ENCODE measurements around the gene ADAMTSL3. TPM values are rescaled to one million over a fixed set of nuclear protein-coding genes. Genes with fewer than 3 reads are reported as not detected.

ADAMTSL3 gene
- total and polyA plus RNA-seq, 2 experiments from 2014 or later: 0.61 to 0.87 TPM

DNA sequence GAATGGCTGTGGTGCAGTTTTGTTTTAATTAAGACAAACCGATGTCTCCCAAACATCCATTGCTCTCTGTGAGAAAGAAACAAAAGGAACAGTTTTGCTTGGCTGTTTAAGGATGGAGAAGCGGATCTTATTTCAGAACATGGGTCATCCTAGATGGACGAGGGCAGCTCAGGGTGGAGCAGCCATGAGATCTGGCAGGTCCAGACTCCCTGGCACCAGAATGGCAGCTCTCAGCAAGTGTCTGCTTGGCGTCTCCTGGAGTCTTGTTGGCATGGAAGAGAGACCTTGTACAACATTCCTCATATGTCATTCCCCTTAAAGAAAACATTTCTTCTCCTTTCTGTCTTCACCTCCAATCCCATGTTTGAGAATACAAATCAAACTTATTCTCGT, 93.8 kb downstream of the ADAMTSL3 start:
- no peak overlapping the region for H2AFZ ChIP-seq
- H3K9me3 Mint-ChIP-seq: no peaks in the 10 kb centered on the region; the same call in 1 of the 3 replicates

More for the DNA sequence above, 93.8 kb downstream of the ADAMTSL3 start:
- no peaks in the 10 kb centered on the region for H3K27me3 ChIP-seq (ENCODE audit: insufficient read depth)
- H3K27ac ChIP-seq (ENCODE audit: low read depth): no peak overlapping the region
- no peaks in the 10 kb centered on the region for H4K20me1 ChIP-seq (replicated peaks; ENCODE audit: insufficient read depth)
- 0 out of 2 replicates have a peak, but pooled peaks cover 2% of the 10 kb centered on the region for H3K9me2 ChIP-seq (ENCODE audit: insufficient read depth)
- Mint-ChIP-seq H3K36me3 (ENCODE audit: low read depth) (no peaks in the 10 kb centered on the region), H3K27me3 (ENCODE audit: insufficient read depth, low read depth, poor library complexity) (peaks cover 1% of the 10 kb centered on the region), H3K27ac (no peak overlapping the region), H3K4me3 (no peak overlapping the region), H3K4me1 (no peaks in the 10 kb centered on the region)
- no peaks in the 10 kb centered on the region for H3K36me3 ChIP-seq (ENCODE audit: insufficient read depth)
- no peak for TF ChIP-seq STAT1 (IDR thresholded peaks at IDR 0.05; ENCODE audit: unreplicated experiment)
- TF ChIP-seq ZNF331 (CRISPR knock-in tag; IDR thresholded peaks at IDR 0.05; ENCODE audit: low read depth): no peak
- TF ChIP-seq ZNF114 (CRISPR knock-in tag; IDR thresholded peaks at IDR 0.05): no peak
- TF ChIP-seq EZH2phosphoT487 (IDR thresholded peaks at IDR 0.05; ENCODE audit: unreplicated experiment): no peak
- no peak for TF ChIP-seq EZH2 (IDR thresholded peaks at IDR 0.05; ENCODE audit: low read depth, unreplicated experiment)
- TF ChIP-seq, protein P1, sequence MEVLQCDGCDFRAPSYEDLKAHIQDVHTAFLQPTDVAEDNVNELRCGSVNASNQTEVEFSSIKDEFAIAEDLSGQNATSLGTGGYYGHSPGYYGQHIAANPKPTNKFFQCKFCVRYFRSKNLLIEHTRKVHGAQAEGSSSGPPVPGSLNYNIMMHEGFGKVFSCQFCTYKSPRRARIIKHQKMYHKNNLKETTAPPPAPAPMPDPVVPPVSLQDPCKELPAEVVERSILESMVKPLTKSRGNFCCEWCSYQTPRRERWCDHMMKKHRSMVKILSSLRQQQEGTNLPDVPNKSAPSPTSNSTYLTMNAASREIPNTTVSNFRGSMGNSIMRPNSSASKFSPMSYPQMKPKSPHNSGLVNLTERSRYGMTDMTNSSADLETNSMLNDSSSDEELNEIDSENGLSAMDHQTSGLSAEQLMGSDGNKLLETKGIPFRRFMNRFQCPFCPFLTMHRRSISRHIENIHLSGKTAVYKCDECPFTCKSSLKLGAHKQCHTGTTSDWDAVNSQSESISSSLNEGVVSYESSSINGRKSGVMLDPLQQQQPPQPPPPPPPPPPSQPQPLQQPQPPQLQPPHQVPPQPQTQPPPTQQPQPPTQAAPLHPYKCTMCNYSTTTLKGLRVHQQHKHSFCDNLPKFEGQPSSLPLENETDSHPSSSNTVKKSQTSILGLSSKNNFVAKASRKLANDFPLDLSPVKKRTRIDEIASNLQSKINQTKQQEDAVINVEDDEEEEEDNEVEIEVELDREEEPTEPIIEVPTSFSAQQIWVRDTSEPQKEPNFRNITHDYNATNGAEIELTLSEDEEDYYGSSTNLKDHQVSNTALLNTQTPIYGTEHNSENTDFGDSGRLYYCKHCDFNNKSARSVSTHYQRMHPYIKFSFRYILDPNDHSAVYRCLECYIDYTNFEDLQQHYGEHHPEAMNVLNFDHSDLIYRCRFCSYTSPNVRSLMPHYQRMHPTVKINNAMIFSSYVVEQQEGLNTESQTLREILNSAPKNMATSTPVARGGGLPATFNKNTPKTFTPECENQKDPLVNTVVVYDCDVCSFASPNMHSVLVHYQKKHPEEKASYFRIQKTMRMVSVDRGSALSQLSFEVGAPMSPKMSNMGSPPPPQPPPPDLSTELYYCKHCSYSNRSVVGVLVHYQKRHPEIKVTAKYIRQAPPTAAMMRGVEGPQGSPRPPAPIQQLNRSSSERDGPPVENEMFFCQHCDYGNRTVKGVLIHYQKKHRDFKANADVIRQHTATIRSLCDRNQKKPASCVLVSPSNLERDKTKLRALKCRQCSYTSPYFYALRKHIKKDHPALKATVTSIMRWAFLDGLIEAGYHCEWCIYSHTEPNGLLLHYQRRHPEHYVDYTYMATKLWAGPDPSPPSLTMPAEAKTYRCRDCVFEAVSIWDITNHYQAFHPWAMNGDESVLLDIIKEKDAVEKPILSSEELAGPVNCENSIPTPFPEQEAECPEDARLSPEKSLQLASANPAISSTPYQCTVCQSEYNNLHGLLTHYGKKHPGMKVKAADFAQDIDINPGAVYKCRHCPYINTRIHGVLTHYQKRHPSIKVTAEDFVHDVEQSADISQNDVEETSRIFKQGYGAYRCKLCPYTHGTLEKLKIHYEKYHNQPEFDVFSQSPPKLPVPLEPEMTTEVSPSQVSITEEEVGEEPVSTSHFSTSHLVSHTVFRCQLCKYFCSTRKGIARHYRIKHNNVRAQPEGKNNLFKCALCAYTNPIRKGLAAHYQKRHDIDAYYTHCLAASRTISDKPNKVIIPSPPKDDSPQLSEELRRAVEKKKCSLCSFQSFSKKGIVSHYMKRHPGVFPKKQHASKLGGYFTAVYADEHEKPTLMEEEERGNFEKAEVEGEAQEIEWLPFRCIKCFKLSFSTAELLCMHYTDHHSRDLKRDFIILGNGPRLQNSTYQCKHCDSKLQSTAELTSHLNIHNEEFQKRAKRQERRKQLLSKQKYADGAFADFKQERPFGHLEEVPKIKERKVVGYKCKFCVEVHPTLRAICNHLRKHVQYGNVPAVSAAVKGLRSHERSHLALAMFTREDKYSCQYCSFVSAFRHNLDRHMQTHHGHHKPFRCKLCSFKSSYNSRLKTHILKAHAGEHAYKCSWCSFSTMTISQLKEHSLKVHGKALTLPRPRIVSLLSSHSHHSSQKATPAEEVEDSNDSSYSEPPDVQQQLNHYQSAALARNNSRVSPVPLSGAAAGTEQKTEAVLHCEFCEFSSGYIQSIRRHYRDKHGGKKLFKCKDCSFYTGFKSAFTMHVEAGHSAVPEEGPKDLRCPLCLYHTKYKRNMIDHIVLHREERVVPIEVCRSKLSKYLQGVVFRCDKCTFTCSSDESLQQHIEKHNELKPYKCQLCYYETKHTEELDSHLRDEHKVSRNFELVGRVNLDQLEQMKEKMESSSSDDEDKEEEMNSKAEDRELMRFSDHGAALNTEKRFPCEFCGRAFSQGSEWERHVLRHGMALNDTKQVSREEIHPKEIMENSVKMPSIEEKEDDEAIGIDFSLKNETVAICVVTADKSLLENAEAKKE (CRISPR knock-in tag; IDR thresholded peaks at IDR 0.05): no peak
- no peak for TF ChIP-seq JUNB (IDR thresholded peaks at IDR 0.05; ENCODE audit: unreplicated experiment)
- TF ChIP-seq, protein P2, sequence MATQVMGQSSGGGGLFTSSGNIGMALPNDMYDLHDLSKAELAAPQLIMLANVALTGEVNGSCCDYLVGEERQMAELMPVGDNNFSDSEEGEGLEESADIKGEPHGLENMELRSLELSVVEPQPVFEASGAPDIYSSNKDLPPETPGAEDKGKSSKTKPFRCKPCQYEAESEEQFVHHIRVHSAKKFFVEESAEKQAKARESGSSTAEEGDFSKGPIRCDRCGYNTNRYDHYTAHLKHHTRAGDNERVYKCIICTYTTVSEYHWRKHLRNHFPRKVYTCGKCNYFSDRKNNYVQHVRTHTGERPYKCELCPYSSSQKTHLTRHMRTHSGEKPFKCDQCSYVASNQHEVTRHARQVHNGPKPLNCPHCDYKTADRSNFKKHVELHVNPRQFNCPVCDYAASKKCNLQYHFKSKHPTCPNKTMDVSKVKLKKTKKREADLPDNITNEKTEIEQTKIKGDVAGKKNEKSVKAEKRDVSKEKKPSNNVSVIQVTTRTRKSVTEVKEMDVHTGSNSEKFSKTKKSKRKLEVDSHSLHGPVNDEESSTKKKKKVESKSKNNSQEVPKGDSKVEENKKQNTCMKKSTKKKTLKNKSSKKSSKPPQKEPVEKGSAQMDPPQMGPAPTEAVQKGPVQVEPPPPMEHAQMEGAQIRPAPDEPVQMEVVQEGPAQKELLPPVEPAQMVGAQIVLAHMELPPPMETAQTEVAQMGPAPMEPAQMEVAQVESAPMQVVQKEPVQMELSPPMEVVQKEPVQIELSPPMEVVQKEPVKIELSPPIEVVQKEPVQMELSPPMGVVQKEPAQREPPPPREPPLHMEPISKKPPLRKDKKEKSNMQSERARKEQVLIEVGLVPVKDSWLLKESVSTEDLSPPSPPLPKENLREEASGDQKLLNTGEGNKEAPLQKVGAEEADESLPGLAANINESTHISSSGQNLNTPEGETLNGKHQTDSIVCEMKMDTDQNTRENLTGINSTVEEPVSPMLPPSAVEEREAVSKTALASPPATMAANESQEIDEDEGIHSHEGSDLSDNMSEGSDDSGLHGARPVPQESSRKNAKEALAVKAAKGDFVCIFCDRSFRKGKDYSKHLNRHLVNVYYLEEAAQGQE (IDR thresholded peaks at IDR 0.05; ENCODE audit: unreplicated experiment): no peak
- no peak for TF ChIP-seq NANOG (IDR thresholded peaks at IDR 0.05; ENCODE audit: borderline replicate concordance)
- no peak for TF ChIP-seq CREB1 (CRISPR knock-in tag; IDR thresholded peaks at IDR 0.05; ENCODE audit: low read depth)
- TF ChIP-seq, protein P3, sequence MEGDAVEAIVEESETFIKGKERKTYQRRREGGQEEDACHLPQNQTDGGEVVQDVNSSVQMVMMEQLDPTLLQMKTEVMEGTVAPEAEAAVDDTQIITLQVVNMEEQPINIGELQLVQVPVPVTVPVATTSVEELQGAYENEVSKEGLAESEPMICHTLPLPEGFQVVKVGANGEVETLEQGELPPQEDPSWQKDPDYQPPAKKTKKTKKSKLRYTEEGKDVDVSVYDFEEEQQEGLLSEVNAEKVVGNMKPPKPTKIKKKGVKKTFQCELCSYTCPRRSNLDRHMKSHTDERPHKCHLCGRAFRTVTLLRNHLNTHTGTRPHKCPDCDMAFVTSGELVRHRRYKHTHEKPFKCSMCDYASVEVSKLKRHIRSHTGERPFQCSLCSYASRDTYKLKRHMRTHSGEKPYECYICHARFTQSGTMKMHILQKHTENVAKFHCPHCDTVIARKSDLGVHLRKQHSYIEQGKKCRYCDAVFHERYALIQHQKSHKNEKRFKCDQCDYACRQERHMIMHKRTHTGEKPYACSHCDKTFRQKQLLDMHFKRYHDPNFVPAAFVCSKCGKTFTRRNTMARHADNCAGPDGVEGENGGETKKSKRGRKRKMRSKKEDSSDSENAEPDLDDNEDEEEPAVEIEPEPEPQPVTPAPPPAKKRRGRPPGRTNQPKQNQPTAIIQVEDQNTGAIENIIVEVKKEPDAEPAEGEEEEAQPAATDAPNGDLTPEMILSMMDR (conservative IDR thresholded peaks at IDR 0.05; ENCODE audit: low read depth in 2 of 2): no peak
- no peak for TF ChIP-seq POLR2AphosphoS5 (IDR thresholded peaks at IDR 0.05; ENCODE audit: low read depth)
- TF ChIP-seq, protein P4, sequence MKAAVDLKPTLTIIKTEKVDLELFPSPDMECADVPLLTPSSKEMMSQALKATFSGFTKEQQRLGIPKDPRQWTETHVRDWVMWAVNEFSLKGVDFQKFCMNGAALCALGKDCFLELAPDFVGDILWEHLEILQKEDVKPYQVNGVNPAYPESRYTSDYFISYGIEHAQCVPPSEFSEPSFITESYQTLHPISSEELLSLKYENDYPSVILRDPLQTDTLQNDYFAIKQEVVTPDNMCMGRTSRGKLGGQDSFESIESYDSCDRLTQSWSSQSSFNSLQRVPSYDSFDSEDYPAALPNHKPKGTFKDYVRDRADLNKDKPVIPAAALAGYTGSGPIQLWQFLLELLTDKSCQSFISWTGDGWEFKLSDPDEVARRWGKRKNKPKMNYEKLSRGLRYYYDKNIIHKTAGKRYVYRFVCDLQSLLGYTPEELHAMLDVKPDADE (IDR thresholded peaks at IDR 0.05): no peak
- no peak overlapping the region for H3K4me2 ChIP-seq
- no peak for DNase-seq (ENCODE audit: low spot score)
- no peak for ATAC-seq
- no peaks in the 10 kb centered on the region for H3F3A ChIP-seq (replicated peaks; ENCODE audit: low read depth)
- H3K4me1 ChIP-seq (ENCODE audit: insufficient read depth): no peaks in the 10 kb centered on the region
- no peaks in the 10 kb centered on the region for H3K79me2 ChIP-seq (replicated peaks; ENCODE audit: insufficient read depth)
- H3K4me3 ChIP-seq: no peak overlapping the region
